H1 (cell line): ENCODE measurements around the gene AGAP1. TPM values are rescaled to one million over a fixed set of nuclear protein-coding genes. Genes with fewer than 3 reads are reported as not detected.

Source experiments
- CTCF ChIA-PET: fragments of 300-600 bp; sonication (Branson Sonifier 250); formaldehyde crosslinking; loops from one replicate; lab custom pipeline; 2021; ENCODE audit not compliant: partially characterized antibody; lab: Charles Lee
- POLR2A ChIA-PET: fragments of 300-600 bp; sonication (Branson Sonifier 250); formaldehyde crosslinking; loops from one replicate; lab custom pipeline; 2021; ENCODE audit warnings: inconsistent platforms; ENCODE audit not compliant: partially characterized antibody; lab: Charles Lee
- DNase-seq, 2 experiments: peaks; one replicate each; pipeline versions ENCODE4 v3.0.0 to v3.0.0-alpha.2; 2010 to 2022; ENCODE audit warnings: low spot score in 2 of 2, low read depth in 1 of 2, mixed read lengths in 1 of 2
- FAIRE-seq: peaks from 2 replicates; lab custom pipeline; 2011; peaks lifted over from hg19 to GRCh38; lab: Jason Lieb, UNC
- H2AFZ ChIP-seq: 2 replicates; pipeline ENCODE4 v1.8.1; 2012; ENCODE audit warnings: low read length, inconsistent platforms
- H2AK5ac ChIP-seq: 2 replicates; pipeline ENCODE4 v1.6.1; 2013; ENCODE audit warnings: low read depth, low read length
- H2BK120ac ChIP-seq: replicated peaks from 2 replicates; pipeline ENCODE3; 2013; ENCODE audit warnings: low read depth, low read length, inconsistent platforms
- H2BK12ac ChIP-seq: 2 replicates; pipeline ENCODE4 v1.6.1; 2013; ENCODE audit warnings: low read depth, low read length
- H2BK15ac ChIP-seq: 2 replicates; pipeline ENCODE4 v1.6.1; 2013; ENCODE audit warnings: low read length
- H2BK20ac ChIP-seq: 2 replicates; pipeline ENCODE4 v1.6.1; 2013; ENCODE audit warnings: low read length
- H2BK5ac ChIP-seq: 2 replicates; pipeline ENCODE4 v1.6.1; 2013; ENCODE audit warnings: low read depth, low read length
- H3K14ac ChIP-seq: 2 replicates; pipeline ENCODE4 v1.6.1; 2013; ENCODE audit warnings: inconsistent platforms; ENCODE audit not compliant: insufficient read length
- H3K18ac ChIP-seq: 2 replicates; pipeline ENCODE4 v1.6.1; 2013; ENCODE audit warnings: low read length; ENCODE audit errors: extremely low read depth
- H3K23ac ChIP-seq: 2 replicates; pipeline ENCODE4 v1.6.1; 2013; ENCODE audit warnings: inconsistent platforms; ENCODE audit not compliant: insufficient read length
- H3K23me2 ChIP-seq: 2 replicates; pipeline ENCODE4 v1.6.1; 2013; ENCODE audit warnings: low read depth, low read length
- H3K27ac ChIP-seq: 2 replicates; pipeline ENCODE4 v1.6.1; 2011; ENCODE audit warnings: low read depth, low read length, inconsistent platforms
- H3K27me3 ChIP-seq, 4 experiments: replicated peaks in 1 of 4; 1 replicate in 1 of 4; 2 replicates in 3 of 4; pipeline versions ENCODE4 v1.6.1 to v1.8.1; 2011 to 2013; ENCODE audit warnings: low read length in 3 of 4, mild to moderate bottlenecking in 3 of 4, inconsistent platforms in 2 of 4, mixed read lengths in 2 of 4, moderate library complexity in 1 of 4; ENCODE audit not compliant: control insufficient read depth in 3 of 4, insufficient read depth in 3 of 4; ENCODE audit errors: extremely low read depth in 1 of 4
- H3K36me3 ChIP-seq, 4 experiments: 2 replicates each; pipeline versions ENCODE4 v1.6.1 to v1.8.1; 2011 to 2013; ENCODE audit warnings: mild to moderate bottlenecking in 4 of 4, low read length in 3 of 4, moderate library complexity in 2 of 4, control low read depth in 1 of 4, inconsistent platforms in 1 of 4; ENCODE audit not compliant: insufficient read depth in 4 of 4, control insufficient read depth in 2 of 4
- H3K4ac ChIP-seq: replicated peaks from 2 replicates; pipeline ENCODE3; 2013; ENCODE audit warnings: low read length, low read depth, mixed read lengths, inconsistent platforms; ENCODE audit not compliant: insufficient read length
- H3K4me1 ChIP-seq, 4 experiments: replicated peaks in 1 of 4; 1 replicate in 1 of 4; 2 replicates in 3 of 4; pipeline versions ENCODE4 v1.6.1 to v1.8.1; 2011 to 2013; ENCODE audit warnings: low read length in 3 of 4, inconsistent platforms in 2 of 4, mixed read lengths in 1 of 4; ENCODE audit not compliant: insufficient read depth in 4 of 4, control insufficient read depth in 3 of 4
- H3K4me2 ChIP-seq, 2 experiments: 2 replicates each; pipeline versions ENCODE4 v1.6.1 to v1.8.1; 2011 to 2013; ENCODE audit warnings: low read depth in 2 of 2, low read length in 2 of 2, control low read depth in 1 of 2, inconsistent platforms in 1 of 2, mild to moderate bottlenecking in 1 of 2; ENCODE audit not compliant: insufficient read depth in 1 of 2
- H3K4me3 ChIP-seq, 4 experiments: fragments of 200-600, 300-600 bp in 1 of 4; sonication (generic), shearing (Covaris generic), sonication (Bioruptor Twin) in 1 of 4; 2 replicates each; pipeline versions ENCODE4 v1.5.1 to v1.8.1; 2011 to 2016; ENCODE audit warnings: low read length in 4 of 4, low read depth in 3 of 4, control low read depth in 2 of 4, inconsistent platforms in 2 of 4, mild to moderate bottlenecking in 2 of 4, mixed read lengths in 1 of 4, moderate library complexity in 1 of 4; ENCODE audit not compliant: insufficient read depth in 2 of 4; ENCODE audit errors: extremely low read depth in 1 of 4
- H3K56ac ChIP-seq: replicated peaks from 2 replicates; pipeline ENCODE3; 2013; ENCODE audit warnings: low read depth, mild to moderate bottlenecking, mixed read lengths, low read length, inconsistent platforms; ENCODE audit not compliant: insufficient read length
- H3K79me1 ChIP-seq: 2 replicates; pipeline ENCODE4 v1.6.1; 2013; ENCODE audit warnings: low read depth, low read length, control low read depth
- H3K79me2 ChIP-seq, 2 experiments: 2 replicates each; pipeline versions ENCODE4 v1.6.1 to v1.8.1; 2012 to 2013; ENCODE audit warnings: low read length in 2 of 2, mild to moderate bottlenecking in 2 of 2, inconsistent platforms in 1 of 2; ENCODE audit not compliant: insufficient read depth in 2 of 2, control insufficient read depth in 1 of 2
- H3K9ac ChIP-seq, 4 experiments: replicated peaks in 1 of 4; 1 replicate in 1 of 4; 2 replicates in 3 of 4; pipeline versions ENCODE4 v1.6.1 to v1.8.1; 2011 to 2013; ENCODE audit warnings: low read depth in 3 of 4, low read length in 3 of 4, control low read depth in 2 of 4, mild to moderate bottlenecking in 2 of 4, moderate library complexity in 2 of 4, inconsistent platforms in 1 of 4; ENCODE audit errors: extremely low read depth in 1 of 4
- H3K9me3 ChIP-seq, 2 experiments: 2 replicates each; pipeline versions ENCODE4 v1.6.1 to v1.8.1; 2012 to 2013; ENCODE audit warnings: mild to moderate bottlenecking in 2 of 2, moderate library complexity in 2 of 2, control low read depth in 1 of 2, inconsistent platforms in 1 of 2, low read depth in 1 of 2, low read length in 1 of 2, mixed read lengths in 1 of 2; ENCODE audit not compliant: insufficient read depth in 2 of 2
- H4K20me1 ChIP-seq, 2 experiments: replicated peaks in 1 of 2; 2 replicates each; pipeline versions ENCODE3 to v1.8.1; 2011 to 2013; ENCODE audit warnings: inconsistent platforms in 2 of 2, low read length in 2 of 2, mild to moderate bottlenecking in 1 of 2; ENCODE audit not compliant: insufficient read depth in 2 of 2, control insufficient read depth in 1 of 2
- H4K5ac ChIP-seq: 2 replicates; pipeline ENCODE4 v1.6.1; 2013; ENCODE audit warnings: low read length, low read depth, mixed read lengths, inconsistent platforms; ENCODE audit not compliant: insufficient read length
- H4K8ac ChIP-seq: 2 replicates; pipeline ENCODE4 v1.8.0; 2013; ENCODE audit warnings: mild to moderate bottlenecking, moderate library complexity, low read length, inconsistent platforms; ENCODE audit not compliant: insufficient read depth; ENCODE audit errors: extremely low read depth
- H4K91ac ChIP-seq: replicated peaks from 2 replicates; pipeline ENCODE3; 2013; ENCODE audit warnings: low read length, mixed read lengths, inconsistent platforms; ENCODE audit not compliant: insufficient read length
- BACH1 ChIP-seq: IDR thresholded peaks from 2 replicates; pipeline ENCODE4 v1.6.1; 2012; ENCODE audit warnings: low read length, improper control_type of control experiment
- CREB1 ChIP-seq: IDR thresholded peaks from 2 replicates; pipeline ENCODE4 v1.6.1; 2012; ENCODE audit warnings: inconsistent platforms
- CTBP2 ChIP-seq: IDR thresholded peaks from 2 replicates; pipeline ENCODE4 v1.7.0; 2011; ENCODE audit warnings: borderline replicate concordance, mild to moderate bottlenecking, moderate library complexity, mixed read lengths, low read length; ENCODE audit not compliant: insufficient read depth, insufficient read length
- EGR1 ChIP-seq: IDR thresholded peaks from 2 replicates; pipeline ENCODE4 v1.6.1; 2011; ENCODE audit warnings: low read depth, low read length, borderline replicate concordance
- GABPA ChIP-seq: IDR thresholded peaks from 2 replicates; pipeline ENCODE4 v1.6.1; 2011; ENCODE audit warnings: mild to moderate bottlenecking, low read length, moderate library complexity, borderline replicate concordance; ENCODE audit not compliant: insufficient read depth
- KDM1A ChIP-seq: fragments of 200-600, 300-600 bp; sonication (generic); IDR thresholded peaks from 2 replicates; pipeline ENCODE4 v1.7.1; 2016; ENCODE audit warnings: mild to moderate bottlenecking, low read length, borderline replicate concordance
- NRF1 ChIP-seq: IDR thresholded peaks from 2 replicates; pipeline ENCODE4 v1.6.1; 2011; ENCODE audit warnings: mild to moderate bottlenecking, low read depth, low read length, improper control_type of control experiment
- POLR2AphosphoS5 ChIP-seq: IDR thresholded peaks from 2 replicates; pipeline ENCODE4 v1.6.1; 2011; ENCODE audit warnings: low read depth, low read length
- RFX5 ChIP-seq: IDR thresholded peaks from 2 replicates; pipeline ENCODE4 v1.6.1; 2011; ENCODE audit warnings: low read depth, low read length, improper control_type of control experiment, borderline replicate concordance
- RNF2 ChIP-seq: fragments of 200-900, 300-1000 bp; sonication (generic); IDR thresholded peaks from 2 replicates; pipeline ENCODE4 v1.7.1; 2016; ENCODE audit warnings: borderline replicate concordance, low read depth, mild to moderate bottlenecking, antibody characterized with exemption, low read length; ENCODE audit not compliant: poor library complexity, severe bottlenecking; ENCODE audit errors: missing control alignments
- SP1 ChIP-seq: IDR thresholded peaks from 2 replicates; pipeline ENCODE4 v1.6.1; 2011; ENCODE audit warnings: low read depth, low read length
- TAF1 ChIP-seq: IDR thresholded peaks from 2 replicates; pipeline ENCODE4 v1.6.1; 2011; ENCODE audit warnings: mild to moderate bottlenecking, low read depth, low read length
- TAF7 ChIP-seq: optimal IDR thresholded peaks from 2 replicates; pipeline ENCODE3; 2011; ENCODE audit warnings: low read depth, mild to moderate bottlenecking, inconsistent platforms, low read length, moderate library complexity, borderline replicate concordance
- WGBS, 2 experiments: shearing (Covaris generic) in 1 of 2; methylation state at CpG; one replicate each; pipeline versions ENCODE4 v1.1.6 to v1.1.7; 2013 to 2015; ENCODE audit warnings: low lambda C conversion rate in 2 of 2, mixed read lengths in 2 of 2, inconsistent platforms in 1 of 2, low coverage in 1 of 2, missing lambda C conversion rate in 1 of 2; ENCODE audit not compliant: insufficient replicate concordance in 2 of 2, insufficient coverage in 1 of 2, insufficient read length in 1 of 2; ENCODE audit errors: extremely low coverage in 1 of 2, missing lambda C conversion rate in 1 of 2; 5-methylcytosine and 5-hydroxymethylcytosine counted together
- polyA plus RNA-seq, 7 experiments: library from polyadenylated mRNA; depleted of rRNA in 3 of 7; stranded (reverse) in 5 of 7; unstranded in 2 of 7; fragments of >200 nt in 5 of 7; fragments of 200-250 nt in 2 of 7; gene quantifications; 1 replicate in 5 of 7; 2 replicates in 1 of 7; 4 replicates in 1 of 7; pipeline versions ENCODE4 v1.2.1 to v1.2.3, GENCODE V29; 2011 to 2013; ENCODE audit warnings: missing spikeins in 2 of 7, mixed read lengths in 2 of 7
- total RNA-seq: library from RNA; stranded (reverse); fragmentation: NEBNext Ultra II Directional; extraction: Animal tissue kit (Norgen Biotek cat#: 25700); gene quantifications from 2 replicates; pipeline ENCODE4 v1.2.1, GENCODE V29; 2021

AGAP1 gene
- total and polyA plus RNA-seq, 2 of the 8 experiments (the other 6 are each of a cell fraction or from before 2014, with no cell fraction given): 18.1 to 39.4 TPM

- no peak overlapping the region for H2BK120ac ChIP-seq
- no peak overlapping the region for H4K5ac ChIP-seq
- peaks cover 0 to 7% (median 2%) of the 10 kb centered on the region in 4 experiments; a peak in 2 of 7 replicates for H3K4me1 ChIP-seq
- H3K56ac ChIP-seq: no peak overlapping the region
- peaks cover 7 to 12% of the 10 kb centered on the region in 2 experiments for H4K20me1 ChIP-seq
- WGBS, 2 experiments: 97% methylated on average over 8 of the region's 19 CpGs; no CpG with 5 or more reads in 1 of the 2 experiments
- H2AK5ac ChIP-seq: no peak overlapping the region
- H3K4ac ChIP-seq: no peak overlapping the region
- no peak overlapping the region for H4K8ac ChIP-seq
- no peaks in the 10 kb centered on the region for H3K9me3 ChIP-seq
- H3K27ac ChIP-seq: no peak overlapping the region
- FAIRE-seq (no peak), DNase-seq (no peak)
- no peak overlapping the region for H3K9ac ChIP-seq
- H2BK5ac ChIP-seq: no peak overlapping the region
- no peak overlapping the region for H3K4me2 ChIP-seq
- H3K18ac ChIP-seq: no peak overlapping the region
- no peak overlapping the region for H3K14ac ChIP-seq
- no peak overlapping the region for H2BK20ac ChIP-seq
- H2BK15ac ChIP-seq: no peak overlapping the region
- POLR2A ChIA-PET: no interaction called here
- H3K27me3 ChIP-seq: peaks cover 0 to 6% (median 1%) of the 10 kb centered on the region in 4 experiments; a peak in 5 of 7 replicates
- no peaks in the 10 kb centered on the region for H3K23me2 ChIP-seq
- H3K4me3 ChIP-seq: no peak overlapping the region
- no peaks in the 10 kb centered on the region for H3K79me2 ChIP-seq
- H4K91ac ChIP-seq: no peak overlapping the region
- H2BK12ac ChIP-seq: no peak overlapping the region
- no peaks in the 10 kb centered on the region; a peak in 1 of 8 replicates for H3K36me3 ChIP-seq
- CTCF ChIA-PET: interaction anchor here (0.6 to 2.0 kb wide), 3 partner anchors 32 to 76 kb away, joined by 3 to 4 read pairs (median 3); no protein-coding TSS in a partner anchor
- H2AFZ ChIP-seq: no peak overlapping the region
- no peaks in the 10 kb centered on the region; the same call in 1 of the 2 replicates for H3K79me1 ChIP-seq
- H3K23ac ChIP-seq: no peak overlapping the region
- TF ChIP-seq EGR1 (no peak), GABPA (no peak), RFX5 (no peak), BACH1 (no peak), TAF7 (no peak), CREB1 (no peak), CTBP2 (no peak), POLR2AphosphoS5 (no peak), KDM1A (no peak), SP1 (no peak), RNF2 (no peak), NRF1 (no peak), TAF1 (no peak)
Observed at GRCh38 chr2:236123716-236124115, 629.9 kb downstream of the AGAP1 start.
